Gastrocnemius medialis (tissue), 4 donors: Measurements from ENCODE around the gene C16orf96. TPM values are rescaled to one million over a fixed set of nuclear protein-coding genes. Genes with fewer than 3 reads are reported as not detected.

Experiments
- ATAC-seq, 2 donors: fragments of 150-250 bp; one replicate each; pipeline ENCODE4 v1.9.1; 2016
- DNase-seq, 2 donors: peaks; one replicate each; pipeline ENCODE4 v3.0.0-alpha.2; 2019
- H3K27ac ChIP-seq, 4 donors: fragments of 200-600 bp; sonication (generic); 1 replicate in 1 of 4; 2 replicates in 3 of 4; pipeline ENCODE4 v1.5.1; 2016 to 2018; ENCODE audit warnings: mild to moderate bottlenecking in 2 of 4, moderate library complexity in 1 of 4
- H3K27me3 ChIP-seq, 3 donors: fragments of 200-600 bp; sonication (generic) in 2 of 3; 1 replicate in 1 of 3; 2 replicates in 2 of 3; pipeline versions ENCODE4 v1.5.1 to v1.6.0; 2016 to 2019; ENCODE audit warnings: mild to moderate bottlenecking in 1 of 3, moderate library complexity in 1 of 3
- H3K36me3 ChIP-seq, 2 donors: fragments of 200-600 bp; sonication (generic) in 1 of 2; one replicate each; pipeline ENCODE4 v1.5.1; 2017 to 2018
- H3K4me1 ChIP-seq, 2 donors: fragments of 200-600 bp; sonication (generic) in 1 of 2; one replicate each; pipeline ENCODE4 v1.5.1; 2016 to 2017; ENCODE audit warnings: mild to moderate bottlenecking in 2 of 2
- H3K4me3 ChIP-seq, 4 donors: fragments of 200-600 bp; sonication (generic) in 3 of 4; 1 replicate in 1 of 4; 2 replicates in 3 of 4; pipeline ENCODE4 v1.5.1; 2016 to 2019; ENCODE audit warnings: mild to moderate bottlenecking in 2 of 4
- H3K9me3 ChIP-seq, 3 donors: fragments of 200-600 bp; sonication (generic) in 2 of 3; 1 replicate in 1 of 3; 2 replicates in 2 of 3; pipeline ENCODE4 v1.5.1; 2016 to 2019
- POLR2A ChIP-seq, 2 donors: fragments of 450-650 bp; IDR thresholded peaks; one replicate each; pipeline ENCODE4 v1.6.1; 2017; ENCODE audit warnings: antibody characterized with exemption in 2 of 2, mild to moderate bottlenecking in 2 of 2, moderate library complexity in 2 of 2
- in situ Hi-C, 4 donors: fragments of 200-750 bp; cut with MboI; loops; one replicate each; pipeline versions ENCODE4 v1.15.0 to v1.8.0; 2017; ENCODE audit warnings: low sequenced_read_pairs in 4 of 4
- intact Hi-C: fragments of 100-400 bp; cut with DNase I; formaldehyde crosslinking; loops from one replicate; pipeline ENCODE4 v1.15.1; 2023; ENCODE audit warnings: low total_unique reads
- total RNA-seq, 4 donors: library from RNA; depleted of rRNA; stranded (reverse); fragments of >200 nt; gene quantifications; one replicate each; pipeline versions ENCODE4 v1.1.0 to v1.2.3, GENCODE V29; 2016
- TF ChIP-seq, protein P1 (sequence below), 5 experiments: fragments of 450-650 bp in 3 of 5; fragments of 200-600 bp in 2 of 5; sonication (generic) in 2 of 5; IDR thresholded peaks in 4 of 5; conservative IDR thresholded peaks in 1 of 5; 1 replicate in 4 of 5; 2 replicates in 1 of 5; pipeline ENCODE4 v1.5.1; 2016 to 2019; ENCODE audit warnings: antibody characterized with exemption in 5 of 5, mild to moderate bottlenecking in 3 of 5, moderate library complexity in 3 of 5

The C16orf96 gene
- total RNA-seq, 4 donors from 2014 or later, result 0.15 to 0.59 TPM; not detected in 2

DNA sequence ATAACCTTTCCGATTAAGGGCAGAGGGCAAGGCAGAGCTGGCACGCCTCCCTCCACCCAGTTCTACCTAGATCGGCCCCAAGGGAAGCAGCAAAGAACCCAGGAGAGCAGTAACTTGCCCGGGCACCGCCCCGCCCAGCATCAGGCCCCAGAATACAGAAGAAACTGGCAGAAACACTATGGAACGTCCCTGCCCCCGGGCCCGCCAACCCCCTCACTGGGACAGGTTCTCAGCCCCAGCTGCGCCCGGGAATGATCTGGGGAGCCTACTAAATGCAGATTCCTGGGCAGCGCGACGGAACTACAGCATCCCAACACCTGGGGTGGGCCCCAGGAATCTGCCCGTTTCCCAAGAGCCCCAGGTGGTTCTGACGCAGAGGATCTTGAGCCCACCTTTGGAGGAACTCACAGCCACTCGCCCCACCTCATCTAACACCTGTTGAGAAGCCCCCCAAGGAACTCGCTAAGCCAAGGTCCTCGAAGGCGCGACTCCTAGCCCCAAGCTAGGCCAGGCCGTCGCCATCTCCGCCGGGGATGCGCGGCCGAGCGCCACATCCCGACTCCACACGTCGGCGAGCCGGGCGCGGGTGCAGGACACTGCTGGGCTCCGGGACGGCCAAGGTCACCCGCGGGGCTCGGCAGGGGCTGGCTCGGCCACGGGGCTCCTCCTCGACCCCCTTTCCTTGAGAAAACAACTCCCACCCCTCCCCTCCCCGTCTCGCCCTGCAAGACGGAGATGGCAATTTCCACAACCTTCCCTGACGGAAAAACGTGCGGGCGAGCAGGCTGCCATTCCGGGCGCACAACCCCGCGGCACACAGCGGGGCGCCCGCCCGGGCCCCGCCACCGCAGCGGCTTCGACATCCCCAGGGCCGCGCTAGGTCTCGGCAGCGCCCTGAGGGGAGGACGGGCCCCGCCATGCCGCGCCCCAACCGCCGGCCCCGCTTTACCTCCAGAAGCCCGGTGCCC, 18.5 kb upstream of the C16orf96 start:
- intact Hi-C loops, result loop anchor here (1.0 to 2.0 kb wide), 3 partner anchors 79 to 229 kb away; partner anchors contain the start of genes MGRN1 and ZNF500
- Histone ChIP-seq H3K4me1 (peaks cover 31 to 35% of the 10 kb centered on the region in 2 donors), H3K9me3 (no peaks in the 10 kb centered on the region), H3K27ac (peak overlapping the region; percentile 85 to 98 (median 93)), H3K27me3 (no peaks in the 10 kb centered on the region), H3K4me3 (peak overlapping the region; percentile 67 to 90 (median 71)), H3K36me3 (no peaks in the 10 kb centered on the region)
- in situ Hi-C loops, result no loop called here
- no peak for TF ChIP-seq POLR2A (IDR thresholded peaks at IDR 0.05)
- TF ChIP-seq, protein P1, sequence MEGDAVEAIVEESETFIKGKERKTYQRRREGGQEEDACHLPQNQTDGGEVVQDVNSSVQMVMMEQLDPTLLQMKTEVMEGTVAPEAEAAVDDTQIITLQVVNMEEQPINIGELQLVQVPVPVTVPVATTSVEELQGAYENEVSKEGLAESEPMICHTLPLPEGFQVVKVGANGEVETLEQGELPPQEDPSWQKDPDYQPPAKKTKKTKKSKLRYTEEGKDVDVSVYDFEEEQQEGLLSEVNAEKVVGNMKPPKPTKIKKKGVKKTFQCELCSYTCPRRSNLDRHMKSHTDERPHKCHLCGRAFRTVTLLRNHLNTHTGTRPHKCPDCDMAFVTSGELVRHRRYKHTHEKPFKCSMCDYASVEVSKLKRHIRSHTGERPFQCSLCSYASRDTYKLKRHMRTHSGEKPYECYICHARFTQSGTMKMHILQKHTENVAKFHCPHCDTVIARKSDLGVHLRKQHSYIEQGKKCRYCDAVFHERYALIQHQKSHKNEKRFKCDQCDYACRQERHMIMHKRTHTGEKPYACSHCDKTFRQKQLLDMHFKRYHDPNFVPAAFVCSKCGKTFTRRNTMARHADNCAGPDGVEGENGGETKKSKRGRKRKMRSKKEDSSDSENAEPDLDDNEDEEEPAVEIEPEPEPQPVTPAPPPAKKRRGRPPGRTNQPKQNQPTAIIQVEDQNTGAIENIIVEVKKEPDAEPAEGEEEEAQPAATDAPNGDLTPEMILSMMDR (IDR thresholded peaks at IDR 0.05 in 4 of 5, conservative IDR thresholded peaks at IDR 0.05 in 1 of 5), result no peak
- ATAC-seq (peak; percentile 46 to 54), DNase-seq (no peak)

DNA sequence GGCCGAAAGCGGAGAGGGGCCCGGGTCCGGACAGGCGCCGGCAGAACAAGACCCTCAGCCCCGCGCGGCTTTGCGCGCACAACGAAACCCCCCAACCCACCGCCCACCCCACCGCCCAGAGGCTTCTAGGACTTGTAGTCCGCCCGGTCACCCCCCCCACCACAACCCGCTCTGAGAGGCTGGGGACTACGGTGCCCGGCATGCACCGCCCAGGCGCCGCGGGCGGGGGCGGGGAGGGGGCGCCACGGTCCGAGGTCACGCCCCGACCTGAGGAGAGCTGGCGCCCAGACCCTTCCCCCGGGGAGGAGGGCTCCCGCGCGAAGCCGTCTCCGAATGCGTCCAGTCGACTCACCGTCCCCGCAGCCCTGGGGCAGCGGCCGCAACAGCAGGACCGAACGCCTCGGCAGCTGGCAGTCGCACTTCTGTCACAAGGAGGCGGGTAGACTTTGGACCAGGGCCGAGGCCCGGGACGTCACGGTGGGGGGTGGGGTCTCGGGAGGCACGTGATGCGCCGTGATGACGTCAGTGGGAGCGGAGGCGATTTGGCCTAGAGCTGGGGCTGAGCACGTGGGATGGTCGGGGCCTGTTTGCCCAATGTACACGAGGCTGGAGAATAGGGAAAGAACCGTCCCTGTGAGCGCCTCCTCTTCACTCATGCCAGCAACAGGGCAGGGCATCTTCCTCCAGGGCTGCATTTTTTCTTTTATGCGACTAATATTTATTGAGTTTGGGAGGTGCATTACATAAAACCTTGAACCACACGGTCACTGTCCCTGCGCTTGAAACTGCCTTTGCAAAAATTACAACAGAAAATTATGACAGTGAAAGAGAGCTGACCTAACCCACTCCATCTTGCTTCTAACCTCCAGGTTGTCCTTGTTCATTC, 17.5 kb upstream of the C16orf96 start, which contains the start of gene CDIP1:
Gene CDIP1, minus strand, starts transcription at position 424 of the 886 bp plus-strand sequence. CDS start 24,643 bp downstream, outside the sequence.
- intact Hi-C loops, result loop anchor here (1.0 to 2.0 kb wide), 3 partner anchors 78 to 228 kb away; partner anchors contain the start of genes MGRN1 and ZNF500
- peak within 1 kb of the TSS; percentile 85 to 98 (median 93) for H3K27ac ChIP-seq

DNA sequence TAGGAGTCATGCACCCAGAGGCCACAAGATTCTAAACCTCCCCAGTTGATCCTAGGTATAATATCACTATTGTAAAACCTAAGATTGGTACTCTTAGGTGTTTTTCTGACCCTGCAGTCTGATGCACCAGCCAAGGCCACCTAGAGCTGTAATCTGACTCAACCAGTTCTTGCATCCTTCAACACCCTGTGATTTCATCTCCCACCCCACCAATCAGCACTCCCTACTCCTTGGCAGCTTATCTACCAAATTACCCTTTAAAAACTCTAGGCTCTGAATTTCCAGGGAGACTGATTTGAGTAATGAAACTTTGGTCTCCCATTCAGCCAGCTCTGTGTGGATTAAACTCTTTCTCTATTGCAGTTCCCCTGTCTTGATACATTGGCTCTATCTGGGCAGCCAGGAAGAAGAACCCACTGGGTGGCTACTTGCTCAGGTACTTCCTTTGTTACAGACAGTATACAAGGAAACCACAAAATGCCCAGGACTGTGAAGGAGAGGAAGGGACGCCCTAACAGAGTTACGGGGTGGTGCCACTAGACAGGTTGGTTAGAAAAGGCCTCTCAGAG, 16.3 kb upstream of the C16orf96 start:
- TF ChIP-seq, protein P1 (IDR thresholded peaks at IDR 0.05 in 4 of 5, conservative IDR thresholded peaks at IDR 0.05 in 1 of 5), result no peak
- TF ChIP-seq POLR2A (IDR thresholded peaks at IDR 0.05), result no peak
- intact Hi-C loops (loop anchor here (2.0 kb wide), 2 partner anchors 85 to 227 kb away; partner anchors contain the start of genes MGRN1 and ZNF500), in situ Hi-C loops (loop anchor here in 1 of 4 donors (5.0 kb wide), 1 partner anchor 32 kb away; no protein-coding TSS in a partner anchor)
- DNase-seq, result no peak
- H3K4me1 ChIP-seq, result peaks cover 20 to 27% of the 10 kb centered on the region in 2 donors
- no peak overlapping the region for H3K27ac ChIP-seq
- H3K4me3 ChIP-seq, result no peak overlapping the region
- ATAC-seq, result no peak
- H3K27me3 ChIP-seq, result no peaks in the 10 kb centered on the region
- H3K36me3 ChIP-seq, result no peaks in the 10 kb centered on the region
- H3K9me3 ChIP-seq, result no peaks in the 10 kb centered on the region

More for the DNA sequence above, 17.5 kb upstream of the C16orf96 start, which contains the start of gene CDIP1:
- no peaks in the 10 kb centered on the region for H3K36me3 ChIP-seq
- H3K27me3 ChIP-seq, result no peaks in the 10 kb centered on the region
- TF ChIP-seq, protein P1 (IDR thresholded peaks at IDR 0.05 in 4 of 5, conservative IDR thresholded peaks at IDR 0.05 in 1 of 5), result peak in 2 of 5 experiments; percentile 7 to 15
- TF ChIP-seq POLR2A (IDR thresholded peaks at IDR 0.05), result peak; percentile 86 to 87
- DNase-seq (peak; percentile 91 to 96), ATAC-seq (peak; percentile 92 to 93)
- peak within 1 kb of the TSS; percentile 67 to 90 (median 71) for H3K4me3 ChIP-seq
- in situ Hi-C loops, result no loop called here
- no peaks in the 10 kb centered on the region for H3K9me3 ChIP-seq
- peaks cover 27 to 34% of the 10 kb centered on the region in 2 donors for H3K4me1 ChIP-seq

DNA sequence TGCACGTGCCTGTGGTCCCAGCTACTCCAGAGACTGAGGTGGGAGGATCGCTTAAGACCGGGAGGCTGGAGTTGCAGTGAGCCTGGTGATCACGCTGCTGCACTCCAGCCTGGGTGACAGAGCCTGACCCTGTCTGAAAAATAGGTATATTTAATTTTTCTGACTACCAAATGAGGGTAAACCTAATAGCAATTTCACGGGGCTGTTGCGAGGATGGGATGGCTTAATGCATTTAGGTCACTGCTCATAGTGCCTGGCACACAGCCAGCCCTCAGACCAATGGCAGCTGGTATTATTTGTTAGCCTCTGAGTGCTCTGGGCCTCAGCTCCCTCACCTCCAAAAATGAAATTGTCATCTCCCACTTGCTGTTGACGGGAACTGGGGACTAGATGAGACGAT, 11.7 kb upstream of the C16orf96 start:
- no peak overlapping the region for H3K4me3 ChIP-seq
- intact Hi-C loops, result no loop called here
- no peaks in the 10 kb centered on the region for H3K27me3 ChIP-seq
- H3K27ac ChIP-seq, result no peak overlapping the region
- H3K9me3 ChIP-seq, result no peaks in the 10 kb centered on the region
- ATAC-seq (no peak), DNase-seq (no peak)
- in situ Hi-C loops, result loop anchor here in 1 of 4 donors (5.0 kb wide), 1 partner anchor 37 kb away; no protein-coding TSS in a partner anchor
- no peaks in the 10 kb centered on the region for H3K4me1 ChIP-seq
- no peak for TF ChIP-seq POLR2A (IDR thresholded peaks at IDR 0.05)
- TF ChIP-seq, protein P1 (IDR thresholded peaks at IDR 0.05 in 4 of 5, conservative IDR thresholded peaks at IDR 0.05 in 1 of 5), result no peak
- H3K36me3 ChIP-seq, result no peaks in the 10 kb centered on the region
